ENCODE results near the gene GNMT. TPM values are rescaled to one million over a fixed set of nuclear protein-coding genes. Genes with fewer than 3 reads are reported as not detected.
A peak's percentile ranks its signal among the peaks of the same experiment; 100 is the strongest.

Gene GNMT
- total RNA-seq (2.0 and 2.8 TPM in 2 replicates), polyA plus RNA-seq (4.1 and 5.9 TPM in 2 replicates), polyA minus RNA-seq (0.51 and 0.93 TPM in 2 replicates)
- total RNA-seq (2013): 1.4 TPM

- CTCF ChIA-PET: interaction anchor here (1.0 to 1.7 kb wide), 2 partner anchors 59 to 183 kb away, joined by 3 to 4 read pairs; no protein-coding TSS in a partner anchor
- intact Hi-C loops (cut with micrococcal nuclease): loop anchor here (2.0 to 5.0 kb wide), 2 partner anchors 18 to 58 kb away; partner anchors contain the start of gene PEX6
- no peak for TF ChIP-seq EZH2 (IDR thresholded peaks at IDR 0.05; ENCODE audit: borderline replicate concordance, insufficient read depth, low read depth, low read length, poor library complexity, severe bottlenecking)
- TF ChIP-seq CTCF (IDR thresholded peaks at IDR 0.05): no peak
Observed at GRCh38 chr6:42960243-42961019, at the start of gene GNMT. TSS of gene GNMT (plus strand) at chr6:42960754. CDS start at chr6:42960768, 14 bp downstream.

More at GRCh38 chr6:42960243-42961019, at the start of gene GNMT:
- H3K4me3 Mint-ChIP-seq: peak within 1 kb of the TSS; percentile 78
- H3K79me2 ChIP-seq (ENCODE audit: control insufficient read depth, insufficient read depth, low read length): no peaks in the 10 kb centered on the region
- peaks cover 0 to 12% (median 3%) of the 10 kb centered on the region in 4 experiments for H3K27me3 ChIP-seq (replicated peaks in 1 of 4; ENCODE audit: control extremely low read depth in 1 of 4, control insufficient read depth in 3 of 4, insufficient read depth in 4 of 4, low read length in 3 of 4)
- peak within 1 kb of the TSS in 4 of 5 experiments; percentile 41 to 61 (median 54) for H3K4me3 ChIP-seq (ENCODE audit: control extremely low read depth in 1 of 5, extremely low read depth in 1 of 5, insufficient read depth in 1 of 5, low read depth in 2 of 5, low read length in 4 of 5)
- peaks cover 0 to 13% of the 10 kb centered on the region in 2 experiments for H3K36me3 ChIP-seq (replicated peaks in 1 of 2; ENCODE audit: control extremely low read depth in 1 of 2, control insufficient read depth in 1 of 2, extremely low read depth in 1 of 2, insufficient read depth in 2 of 2, low read length in 1 of 2)
- ATAC-seq (ENCODE audit: low read depth) (peak; percentile 81), DNase-seq (peak; percentile 53)
- H2AFZ ChIP-seq (ENCODE audit: insufficient read depth, low read depth, low read length, poor library complexity, severe bottlenecking): peak within 1 kb of the TSS; percentile 77
- POLR2A ChIA-PET: interaction anchor here (0.5 to 1.4 kb wide), 4 partner anchors 11 to 103 kb away, joined by 3 to 7 read pairs (median 3); no protein-coding TSS in a partner anchor
- H3K9me3 ChIP-seq (ENCODE audit: control extremely low read depth in 1 of 3, control insufficient read depth in 2 of 3, insufficient read depth in 1 of 3, low read length in 2 of 3): no peaks in the 10 kb centered on the region
- 11% methylated on average over 62 of the region's 62 CpGs for WGBS (ENCODE audit: insufficient coverage)
- H4K20me1 ChIP-seq (ENCODE audit: control insufficient read depth, insufficient read depth, low read length, poor library complexity, severe bottlenecking): no peaks in the 10 kb centered on the region
- H3K9me3 Mint-ChIP-seq (ENCODE audit: insufficient read depth): no peaks in the 10 kb centered on the region
- H3K9ac ChIP-seq (ENCODE audit: low read length): peak within 1 kb of the TSS; percentile 65
- peak within 1 kb of the TSS; percentile 85 for H3K4me2 ChIP-seq (replicated peaks; ENCODE audit: low read depth, low read length, poor library complexity, severe bottlenecking)
- H3K4me1 ChIP-seq (ENCODE audit: control insufficient read depth in 2 of 2, insufficient read depth in 2 of 2, low read length in 2 of 2): peaks cover 9 to 16% of the 10 kb centered on the region in 2 donors
- H3K4me1 Mint-ChIP-seq: peaks cover 13% of the 10 kb centered on the region
- no peaks in the 10 kb centered on the region for H3K27me3 Mint-ChIP-seq
- no peak within 1 kb of the TSS for H3K27ac Mint-ChIP-seq
- H3K27ac ChIP-seq (ENCODE audit: low read length in 2 of 2): no peak within 1 kb of the TSS
